HG02981 (cell line): Measurements from ENCODE around the gene SMPD1.
A peak's percentile ranks its signal among the peaks of the same experiment; 100 is the strongest.

ENCODE experiments used
- ATAC-seq: cut with Tn5 transposase; IDR thresholded peaks from one replicate; pipeline ENCODE4 v1.9.1; 2021; ENCODE audit warnings: mild to moderate bottlenecking, moderate library complexity; ENCODE audit not compliant: unreplicated experiment

SMPD1 gene

GRCh38 chr11:6389905-6390717 is at the start of gene SMPD1:
Gene SMPD1 (plus strand): TSS chr11:6390474. CDS start chr11:6390599, 125 bp downstream.
- ATAC-seq = peak; percentile 98

- ATAC-seq = no peak
Observed at GRCh38 chr11:6345366-6345765, 44.9 kb upstream of the SMPD1 start.

GRCh38 chr11:6350043-6350442 is 40.2 kb upstream of the SMPD1 start:
- ATAC-seq = no peak

DNA sequence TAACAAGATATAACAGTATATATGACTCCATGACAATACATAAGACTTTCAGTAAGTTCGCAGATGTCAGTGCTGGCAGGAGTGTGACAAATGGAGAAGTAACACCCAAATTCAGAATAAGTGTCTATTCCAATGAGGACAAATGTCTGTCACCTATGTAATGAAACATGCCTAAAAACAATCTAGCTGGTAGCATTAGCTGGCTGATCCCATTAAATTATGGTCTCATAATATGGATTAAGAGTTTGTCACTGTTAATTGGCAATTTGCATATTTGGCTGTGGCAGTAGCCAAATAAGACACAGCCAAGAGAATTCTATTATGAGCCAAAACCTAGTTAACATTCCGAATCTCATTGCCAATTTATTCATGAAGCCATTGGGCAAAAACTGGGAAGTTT is 39.8 kb upstream of the SMPD1 start:
- ATAC-seq = no peak

GRCh38 chr11:6351782-6352382 is 38.4 kb upstream of the SMPD1 start:
- ATAC-seq = no peak

GRCh38 chr11:6353367-6353987 is 36.8 kb upstream of the SMPD1 start:
- peak; percentile 85 for ATAC-seq

DNA sequence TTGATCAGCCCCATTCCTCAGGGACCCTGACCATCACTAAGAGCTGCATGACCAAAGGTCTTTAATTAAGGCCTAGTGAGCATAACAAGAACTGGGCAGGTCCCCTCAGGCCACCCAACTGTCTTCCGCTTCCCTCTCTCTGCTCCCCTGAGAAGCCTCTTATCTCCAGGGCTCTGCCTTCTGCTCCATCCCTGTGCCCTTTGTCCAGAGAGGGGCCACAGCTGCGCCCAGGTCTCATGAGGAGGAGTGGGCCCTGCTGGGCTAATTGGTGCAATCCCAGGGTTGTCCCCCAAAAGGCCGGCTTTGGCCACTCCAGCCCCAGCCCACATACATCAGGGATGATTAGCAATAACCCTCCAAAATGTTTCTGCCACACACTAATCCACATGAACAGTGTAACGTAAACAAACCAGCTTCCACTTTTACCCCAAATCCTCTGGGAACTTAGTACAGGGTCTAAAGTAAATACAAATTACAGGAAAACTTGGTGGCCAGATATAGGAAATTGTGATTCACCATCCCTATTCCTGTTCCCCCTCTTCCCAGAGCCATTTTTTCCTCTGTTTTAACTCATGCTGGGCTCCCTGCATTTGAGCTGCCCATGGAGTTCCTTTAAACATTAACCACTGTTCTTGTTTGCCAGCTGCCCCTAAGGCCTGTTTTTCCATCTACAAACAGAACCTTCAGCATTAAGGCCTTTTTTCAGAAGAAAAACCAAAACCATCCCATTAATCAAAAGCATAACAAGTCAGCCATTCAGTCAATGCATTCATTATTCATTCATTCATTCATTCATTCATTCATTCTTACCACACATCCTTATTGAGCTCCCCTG is 35.4 kb upstream of the SMPD1 start:
- ATAC-seq = no peak

GRCh38 chr11:6356503-6357055 is 33.7 kb upstream of the SMPD1 start:
- ATAC-seq = no peak

GRCh38 chr11:6357222-6357621 is 33.1 kb upstream of the SMPD1 start:
- ATAC-seq = no peak

DNA sequence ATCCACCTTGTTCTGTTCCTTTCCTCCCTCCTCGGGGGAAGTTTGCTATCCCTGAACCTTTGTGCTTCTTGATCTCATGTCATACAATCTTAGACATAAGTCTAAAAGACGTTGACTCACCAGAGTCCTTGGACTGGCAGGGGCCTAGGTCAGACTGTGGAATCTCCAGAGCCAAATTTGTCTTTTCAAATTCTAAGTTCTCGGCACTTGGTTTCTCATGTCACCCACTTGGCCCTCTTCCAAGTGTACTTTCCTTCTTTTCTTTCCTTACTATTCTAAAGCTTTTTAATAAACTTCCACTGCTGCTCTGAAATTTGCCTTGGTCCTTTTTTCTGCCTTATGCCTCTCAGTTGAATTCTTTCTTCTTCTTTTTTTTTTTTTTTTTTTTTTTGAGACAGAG is 30.1 kb upstream of the SMPD1 start:
- ATAC-seq = no peak

DNA sequence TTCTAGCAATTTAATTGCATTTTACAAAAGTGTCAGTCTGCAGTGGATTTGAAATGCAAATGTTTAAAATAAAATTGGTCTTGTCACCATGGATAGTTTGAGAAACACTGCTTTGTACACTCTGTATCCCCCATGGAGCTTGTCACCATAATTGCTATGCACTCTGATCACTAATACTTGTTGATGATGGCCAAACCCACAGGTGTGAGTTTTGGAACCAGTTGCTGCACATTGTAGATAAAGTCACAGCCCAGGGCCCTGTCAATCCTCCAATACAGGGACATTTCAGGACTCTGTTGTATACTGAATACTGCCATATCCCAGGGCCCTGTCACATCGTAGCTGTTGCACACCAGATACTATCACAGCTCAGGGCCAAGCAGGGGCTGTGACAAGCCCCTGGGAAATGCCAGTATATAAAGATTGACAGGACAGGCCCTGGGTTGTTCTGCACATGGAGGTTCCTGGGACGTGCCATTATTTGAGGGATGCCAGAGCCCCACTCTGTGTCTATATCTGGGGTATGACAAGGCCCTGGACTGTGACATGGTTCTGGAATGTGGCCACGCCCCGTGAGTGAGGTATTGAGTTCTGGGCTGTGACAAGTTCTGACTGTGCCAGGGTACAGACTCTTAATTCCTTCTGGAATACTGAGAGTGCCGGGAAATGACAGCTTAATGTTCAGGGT is 27.9 kb upstream of the SMPD1 start:
- no peak for ATAC-seq

DNA sequence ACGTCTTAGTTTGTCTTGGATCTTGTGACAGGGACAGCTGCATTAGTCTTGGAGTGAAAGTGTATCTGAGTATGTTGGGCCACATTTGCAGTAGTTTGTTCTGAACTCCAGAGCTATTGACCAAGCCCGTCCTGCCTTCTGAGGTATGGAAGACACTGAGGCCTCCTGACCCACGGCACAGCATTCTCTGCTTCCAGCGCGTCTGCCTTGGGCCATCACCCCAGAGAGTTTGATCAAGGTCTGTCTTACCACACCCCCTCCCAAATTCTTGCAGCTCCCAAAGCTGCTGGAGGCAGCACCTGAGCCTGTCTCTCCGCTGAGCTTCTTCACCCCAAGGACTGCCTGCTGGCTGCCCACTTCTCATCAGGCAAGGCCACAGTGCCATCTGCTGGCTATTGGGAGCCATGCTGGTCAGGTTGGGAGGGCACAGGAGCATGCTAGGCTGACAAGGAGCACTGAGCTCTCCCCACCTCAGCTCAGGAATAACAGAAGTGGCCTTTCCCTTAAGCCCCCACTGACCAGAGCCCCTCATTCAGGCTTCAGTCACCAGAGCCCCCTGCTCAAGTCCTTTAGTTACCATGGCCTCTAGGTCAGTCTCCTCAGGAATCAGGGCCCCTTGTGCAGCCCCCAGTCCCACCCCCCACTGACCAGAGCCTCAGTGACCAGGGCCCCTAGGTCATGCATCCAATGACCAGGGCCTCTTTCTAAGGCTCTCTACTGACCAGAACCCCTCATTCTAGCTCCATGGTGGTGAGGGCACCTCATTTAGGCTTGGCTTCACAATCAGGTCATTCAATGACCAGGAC is 27.2 kb upstream of the SMPD1 start:
- ATAC-seq = peak; percentile 97

DNA sequence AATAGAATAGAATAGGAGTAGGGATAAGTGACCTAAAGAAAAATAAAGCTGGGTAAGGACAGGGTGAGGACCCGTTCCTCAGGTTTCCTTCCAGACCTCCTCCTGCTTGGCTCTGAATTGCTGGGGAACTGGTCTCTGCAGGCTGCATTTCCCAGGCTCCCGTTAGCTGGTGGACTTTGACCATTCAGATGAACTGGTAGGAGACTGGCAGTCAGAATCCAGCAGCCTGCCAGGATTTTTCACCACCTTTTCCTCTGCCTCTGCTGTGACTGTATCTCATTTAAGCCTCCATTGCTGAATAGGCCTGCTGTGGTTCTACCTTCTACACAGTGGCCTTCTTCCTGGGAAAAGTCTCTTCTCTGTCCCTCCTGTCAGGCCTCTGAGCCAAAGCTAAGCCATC is 24.6 kb upstream of the SMPD1 start:
- no peak for ATAC-seq

DNA sequence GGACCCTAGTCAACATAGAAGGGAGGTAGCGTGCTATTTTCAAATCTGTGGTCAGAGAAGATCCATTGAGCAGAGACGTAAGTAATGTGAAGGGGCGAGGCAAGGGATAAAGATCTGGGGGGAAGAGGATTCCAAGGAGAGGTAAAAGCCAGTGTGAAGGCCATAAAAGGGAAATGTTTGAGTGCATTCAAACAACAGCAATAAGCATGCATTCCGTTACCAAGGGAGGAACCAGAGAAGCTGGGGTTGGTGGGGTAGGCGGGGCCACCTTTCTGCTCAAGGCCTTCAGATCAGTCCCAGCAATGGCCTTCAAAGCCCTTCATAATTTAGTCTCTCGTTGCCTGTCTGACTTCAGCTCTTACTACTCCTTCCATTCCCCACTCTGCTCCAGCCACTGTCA is 18.4 kb upstream of the SMPD1 start:
- no peak for ATAC-seq

DNA sequence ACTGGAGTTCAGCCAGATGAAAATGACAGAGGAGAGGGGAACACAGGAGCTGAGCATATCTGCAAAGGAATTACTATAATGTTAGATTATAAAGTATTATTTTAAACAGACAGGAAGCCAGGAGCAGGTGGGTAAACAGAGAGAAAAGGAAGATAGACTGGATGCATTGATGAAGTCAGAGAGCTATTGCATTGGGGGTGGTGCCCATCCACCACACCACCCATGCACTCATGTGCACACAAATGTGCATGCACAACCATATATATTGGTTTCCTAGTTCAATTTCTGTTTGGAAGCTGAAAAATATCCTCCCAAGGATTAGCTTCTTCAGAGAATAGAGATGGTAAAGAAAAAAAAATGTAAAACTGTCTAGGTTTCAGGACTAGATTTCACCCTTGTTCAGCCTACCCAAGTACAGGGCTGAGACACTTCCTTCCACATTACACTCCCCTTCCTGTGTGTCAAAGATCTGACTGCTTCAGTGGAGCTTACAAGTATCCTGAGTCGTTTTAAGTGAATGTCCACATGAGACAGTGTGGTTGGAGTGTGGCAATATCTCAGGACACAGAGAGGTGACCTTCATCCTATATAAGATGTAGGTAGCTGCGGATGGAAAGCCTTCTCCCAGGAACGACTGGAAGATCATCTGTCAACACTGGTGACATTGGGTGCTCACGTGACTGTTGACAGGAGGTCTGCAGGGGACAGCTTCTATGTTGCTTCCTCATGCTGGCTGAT is 12.2 kb upstream of the SMPD1 start:
- no peak for ATAC-seq

- ATAC-seq = no peak
Observed at GRCh38 chr11:6378640-6378989, 11.7 kb upstream of the SMPD1 start.

DNA sequence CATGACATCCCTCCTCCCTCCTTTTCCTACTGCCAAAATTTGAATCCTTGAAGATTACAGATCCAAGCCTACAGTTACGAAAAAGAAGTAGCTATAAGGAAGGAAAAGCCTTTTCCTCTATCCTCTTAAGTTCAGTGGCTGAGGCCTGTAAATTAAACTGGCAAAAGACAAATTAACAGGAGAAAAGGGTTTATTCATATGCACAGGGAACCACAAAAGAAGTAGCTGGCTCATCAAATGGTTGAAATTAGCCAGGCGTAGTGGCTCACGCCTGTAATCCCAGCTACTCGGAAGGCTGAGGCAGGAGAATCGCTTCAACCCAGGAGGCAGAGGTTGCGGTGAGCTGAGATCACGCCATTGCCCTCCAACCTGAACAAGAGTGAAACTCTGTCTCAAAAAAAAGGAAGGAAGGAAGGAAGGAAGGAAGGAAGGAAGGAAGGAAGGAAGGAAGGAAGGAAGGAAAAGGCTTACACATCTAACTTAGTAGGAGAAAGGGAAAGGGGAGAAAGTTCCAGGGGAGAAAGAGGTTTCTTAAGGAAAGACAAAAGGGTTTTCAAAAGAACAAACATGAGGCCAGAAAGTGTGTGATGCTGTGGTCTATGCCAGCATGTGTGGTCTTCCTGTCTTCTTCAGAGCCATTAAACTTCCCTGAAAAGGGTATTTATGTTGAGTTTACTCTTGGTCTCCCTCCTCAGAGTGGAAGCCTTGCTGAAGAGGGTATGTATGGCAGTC is 5.1 kb upstream of the SMPD1 start:
- ATAC-seq = no peak
